Memory B cell (primary cell): Measurements from ENCODE around the gene SLC22A2.

ENCODE experiments used
- ATAC-seq: fragments of 150-1000 bp; cut with Tn5 transposase; 2 replicates; pipeline ENCODE4 v1.10.0; 2021; ENCODE audit warnings: low read depth, mild to moderate bottlenecking, moderate library complexity
- DNase-seq, 2 donors: peaks; one replicate each; pipeline ENCODE4 v3.0.0; 2022; ENCODE audit warnings: low spot score in 2 of 2
- H3K27ac Mint-ChIP-seq: one replicate; pipeline ENCODE4 v1.8.0; 2022; ENCODE audit warnings: mild to moderate bottlenecking, moderate library complexity, mixed read lengths
- H3K27me3 Mint-ChIP-seq: one replicate; pipeline ENCODE4 v1.8.0; 2022; ENCODE audit warnings: mixed read lengths
- H3K36me3 Mint-ChIP-seq: one replicate; pipeline ENCODE4 v1.8.0; 2022; ENCODE audit warnings: mild to moderate bottlenecking, mixed read lengths
- H3K4me1 Mint-ChIP-seq: one replicate; pipeline ENCODE4 v1.8.0; 2022; ENCODE audit warnings: mixed read lengths
- H3K4me3 Mint-ChIP-seq: one replicate; pipeline ENCODE4 v1.8.0; 2022; ENCODE audit warnings: mild to moderate bottlenecking, moderate library complexity, mixed read lengths
- H3K9me3 Mint-ChIP-seq: one replicate; pipeline ENCODE4 v1.8.0; 2022; ENCODE audit warnings: mixed read lengths

SLC22A2 gene

DNA sequence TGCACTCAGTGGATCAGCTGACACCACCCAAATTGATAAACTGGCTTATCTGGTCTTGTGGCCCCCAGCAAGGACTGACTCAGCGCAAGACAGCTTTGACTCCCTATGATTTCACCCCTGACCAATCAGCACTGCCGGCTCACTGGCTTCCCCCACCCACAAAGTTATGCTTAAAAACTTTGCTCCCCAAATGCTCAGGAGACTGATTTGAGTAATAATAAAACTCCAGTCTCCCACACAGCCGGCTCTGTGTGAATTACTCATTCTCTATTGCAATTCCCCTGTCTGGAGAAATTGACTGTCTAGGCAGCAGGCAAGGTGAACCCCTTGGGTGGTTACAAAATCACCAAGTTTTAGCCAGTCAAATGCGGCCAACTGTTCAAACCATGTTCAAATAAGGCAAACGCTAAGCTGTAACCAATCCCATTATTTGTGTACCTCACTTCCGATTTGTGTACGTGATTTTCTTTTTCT lies 32.5 kb downstream of the SLC22A2 start:
- no peaks in the 10 kb centered on the region for H3K4me1 Mint-ChIP-seq
- H3K27ac Mint-ChIP-seq: no peak overlapping the region
- peaks cover 8% of the 10 kb centered on the region for H3K27me3 Mint-ChIP-seq
- peaks cover 6% of the 10 kb centered on the region for H3K9me3 Mint-ChIP-seq
- ATAC-seq: no peak
- no peak for DNase-seq
- H3K36me3 Mint-ChIP-seq: peaks cover 4% of the 10 kb centered on the region
- no peak overlapping the region for H3K4me3 Mint-ChIP-seq

DNA sequence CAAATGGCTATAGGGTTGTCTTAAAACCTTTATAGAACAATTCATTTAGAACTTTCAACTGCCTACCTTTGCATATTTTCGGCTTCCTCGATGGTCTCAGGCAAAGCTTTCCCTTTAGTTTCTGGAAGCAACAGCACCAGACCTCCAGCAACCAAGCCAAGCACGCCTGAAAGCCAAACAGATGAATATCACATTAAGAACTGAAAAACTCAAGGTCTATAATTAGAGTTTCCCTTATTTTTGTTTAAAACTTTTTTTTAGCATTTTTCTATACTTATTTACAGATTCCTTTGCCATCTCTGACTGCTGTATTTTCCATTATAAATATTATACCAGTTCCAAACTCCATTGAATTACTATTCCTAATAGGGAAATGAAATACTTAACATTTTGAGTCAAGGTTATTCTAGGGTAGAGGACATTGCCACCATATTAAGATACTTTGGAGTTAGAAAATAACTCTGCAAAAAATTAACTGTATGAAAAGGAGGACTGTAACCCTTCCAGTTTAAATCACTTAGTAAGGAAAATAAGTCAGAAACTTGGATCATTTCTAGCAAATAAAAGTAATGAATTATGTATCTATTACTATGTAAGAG lies 33.9 kb downstream of the SLC22A2 start:
- peaks cover 2% of the 10 kb centered on the region for H3K36me3 Mint-ChIP-seq
- no peak overlapping the region for H3K4me3 Mint-ChIP-seq
- DNase-seq (no peak), ATAC-seq (no peak)
- H3K27me3 Mint-ChIP-seq: peaks cover 5% of the 10 kb centered on the region
- no peak overlapping the region for H3K27ac Mint-ChIP-seq
- no peaks in the 10 kb centered on the region for H3K4me1 Mint-ChIP-seq
- H3K9me3 Mint-ChIP-seq: peaks cover 5% of the 10 kb centered on the region

DNA sequence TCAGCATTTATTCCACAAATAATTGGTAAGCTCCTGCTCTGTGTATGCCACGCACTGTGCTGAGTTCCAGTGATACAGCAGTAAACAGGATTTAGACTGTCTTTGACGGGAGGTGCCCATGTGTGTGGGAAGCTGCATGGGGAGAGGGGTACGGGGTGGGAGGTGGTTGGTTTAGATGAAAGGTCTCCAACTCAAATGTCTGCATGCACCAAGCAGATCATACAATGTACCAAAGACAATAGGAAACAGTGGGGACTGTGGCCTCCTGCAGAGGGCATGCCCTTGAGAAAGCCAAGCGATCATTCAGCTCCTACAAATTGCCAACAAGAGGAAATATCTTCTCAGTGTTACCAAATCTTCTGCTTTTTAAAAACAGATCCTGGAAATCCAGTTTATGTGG lies 36.1 kb downstream of the SLC22A2 start:
- ATAC-seq (no peak), DNase-seq (no peak)
- peaks cover 5% of the 10 kb centered on the region for H3K27me3 Mint-ChIP-seq
- peaks cover 3% of the 10 kb centered on the region for H3K4me1 Mint-ChIP-seq
- no peaks in the 10 kb centered on the region for H3K36me3 Mint-ChIP-seq
- H3K27ac Mint-ChIP-seq: no peak overlapping the region
- no peak overlapping the region for H3K4me3 Mint-ChIP-seq
- H3K9me3 Mint-ChIP-seq: peaks cover 9% of the 10 kb centered on the region

DNA sequence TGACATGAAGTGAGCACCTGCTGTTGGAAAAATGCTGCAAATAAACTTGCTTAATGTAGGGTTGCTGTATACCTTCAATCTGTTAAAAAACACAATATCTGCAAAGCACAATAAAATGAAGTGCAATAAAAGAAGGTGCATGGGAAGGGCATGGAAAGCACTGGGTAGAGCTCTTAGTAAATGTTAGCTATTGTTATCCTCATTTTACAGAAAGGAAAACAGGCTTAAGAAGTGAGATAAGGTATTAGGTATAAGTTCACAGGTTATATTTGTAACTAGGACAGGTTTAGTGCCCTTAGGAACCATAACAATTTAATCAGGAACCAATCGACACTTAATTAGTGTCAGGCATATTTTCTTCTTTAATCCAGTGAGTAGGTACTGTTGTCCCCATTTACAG lies 36.7 kb downstream of the SLC22A2 start:
- DNase-seq (no peak), ATAC-seq (no peak)
- H3K4me1 Mint-ChIP-seq: peaks cover 3% of the 10 kb centered on the region
- H3K27me3 Mint-ChIP-seq: peaks cover 5% of the 10 kb centered on the region
- H3K4me3 Mint-ChIP-seq: no peak overlapping the region
- no peak overlapping the region for H3K27ac Mint-ChIP-seq
- no peaks in the 10 kb centered on the region for H3K36me3 Mint-ChIP-seq
- H3K9me3 Mint-ChIP-seq: peaks cover 9% of the 10 kb centered on the region

DNA sequence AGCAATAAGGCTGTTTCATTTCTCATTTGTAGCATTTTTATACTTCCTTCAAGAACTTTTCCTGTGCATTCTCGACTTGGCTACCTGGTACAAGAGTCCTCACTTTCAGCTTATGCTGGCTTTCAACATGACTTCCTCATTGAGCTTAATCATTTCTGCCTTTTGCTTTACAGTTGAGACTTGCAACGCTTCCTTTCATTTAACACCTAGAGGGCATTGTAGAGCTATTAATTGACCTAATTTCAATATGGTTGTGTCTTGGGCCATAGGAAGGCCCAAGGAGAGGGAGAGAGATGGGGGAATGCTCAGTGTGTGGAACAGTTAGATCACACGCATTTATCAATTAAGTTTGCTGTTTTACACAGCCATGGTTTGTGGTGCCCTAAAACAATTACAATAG lies 37.2 kb downstream of the SLC22A2 start:
- no peak for ATAC-seq
- Mint-ChIP-seq H3K27me3 (peaks cover 5% of the 10 kb centered on the region), H3K4me1 (peaks cover 3% of the 10 kb centered on the region), H3K36me3 (no peaks in the 10 kb centered on the region), H3K9me3 (peaks cover 9% of the 10 kb centered on the region), H3K27ac (no peak overlapping the region), H3K4me3 (no peak overlapping the region)
- no peak for DNase-seq

DNA sequence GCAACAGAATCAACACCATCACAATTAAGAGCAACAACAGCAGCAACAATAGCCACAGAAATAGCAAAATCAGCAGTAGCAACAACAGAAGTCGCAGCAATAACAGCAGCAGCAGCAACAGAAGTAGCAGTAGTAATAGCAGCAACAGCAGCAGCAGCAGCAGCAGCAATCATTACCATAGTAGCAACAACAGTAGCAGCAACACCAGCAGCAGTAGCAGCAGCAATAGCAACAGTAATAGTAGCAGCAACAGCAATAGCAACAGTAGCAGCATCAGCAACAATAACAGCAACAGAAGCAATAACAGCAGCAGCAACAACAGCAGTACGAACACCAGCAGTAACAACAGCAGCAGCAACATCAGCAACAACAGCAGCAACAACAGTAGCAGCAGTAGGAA lies 39.8 kb downstream of the SLC22A2 start:
- DNase-seq (no peak), ATAC-seq (no peak)
- Mint-ChIP-seq H3K27me3 (peaks cover 17% of the 10 kb centered on the region), H3K4me1 (peaks cover 3% of the 10 kb centered on the region), H3K36me3 (no peaks in the 10 kb centered on the region), H3K27ac (no peak overlapping the region), H3K9me3 (peaks cover 9% of the 10 kb centered on the region), H3K4me3 (no peak overlapping the region)

DNA sequence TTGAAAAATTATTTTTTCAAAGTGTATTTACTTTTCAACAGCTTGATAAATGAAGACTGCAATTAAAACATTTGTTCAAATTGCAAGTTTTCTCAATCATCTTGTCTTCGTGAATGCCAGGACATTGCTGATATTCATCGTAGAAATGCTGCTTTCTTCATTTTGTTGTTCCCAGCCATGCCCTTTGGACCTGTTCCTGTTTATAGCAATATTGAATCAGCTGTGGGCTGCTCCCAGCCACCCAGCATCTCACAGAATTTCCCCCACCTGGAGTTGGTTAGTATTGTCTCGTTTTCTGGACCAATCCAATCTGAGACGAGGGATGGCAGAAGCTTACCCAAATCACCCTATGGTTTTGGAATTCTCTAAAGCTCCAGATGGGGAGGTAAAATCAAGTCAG lies 40.8 kb downstream of the SLC22A2 start:
- H3K4me3 Mint-ChIP-seq: no peak overlapping the region
- peaks cover 21% of the 10 kb centered on the region for H3K27me3 Mint-ChIP-seq

DNA sequence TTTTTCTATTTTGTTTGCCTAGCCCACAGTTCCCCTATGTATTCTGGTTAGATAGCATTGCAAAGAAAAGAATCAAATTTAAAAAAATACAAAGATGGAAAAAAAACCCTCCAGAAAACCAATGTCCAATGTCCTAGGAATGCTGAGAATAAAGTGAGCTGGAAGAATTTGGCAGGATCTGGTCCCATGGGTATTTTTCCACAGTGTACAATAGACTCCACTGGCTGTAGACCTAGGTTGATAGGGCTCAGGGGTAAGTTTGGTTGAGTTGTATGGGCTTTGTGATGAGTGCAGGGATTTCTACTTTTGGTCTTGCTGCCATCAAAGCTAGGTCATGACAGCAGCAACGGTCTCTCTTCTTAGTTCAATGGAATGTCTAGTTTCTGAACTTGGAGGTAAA lies 41.5 kb downstream of the SLC22A2 start:
- Mint-ChIP-seq H3K4me3 (no peak overlapping the region), H3K9me3 (peaks cover 9% of the 10 kb centered on the region), H3K27ac (no peak overlapping the region), H3K4me1 (peaks cover 3% of the 10 kb centered on the region), H3K27me3 (peaks cover 23% of the 10 kb centered on the region), H3K36me3 (no peaks in the 10 kb centered on the region)
- ATAC-seq (no peak), DNase-seq (no peak)

More for the DNA sequence above, 40.8 kb downstream of the SLC22A2 start:
- DNase-seq (no peak), ATAC-seq (no peak)
- peaks cover 9% of the 10 kb centered on the region for H3K9me3 Mint-ChIP-seq
- H3K4me1 Mint-ChIP-seq: peaks cover 3% of the 10 kb centered on the region
- no peaks in the 10 kb centered on the region for H3K36me3 Mint-ChIP-seq
- H3K27ac Mint-ChIP-seq: no peak overlapping the region

DNA sequence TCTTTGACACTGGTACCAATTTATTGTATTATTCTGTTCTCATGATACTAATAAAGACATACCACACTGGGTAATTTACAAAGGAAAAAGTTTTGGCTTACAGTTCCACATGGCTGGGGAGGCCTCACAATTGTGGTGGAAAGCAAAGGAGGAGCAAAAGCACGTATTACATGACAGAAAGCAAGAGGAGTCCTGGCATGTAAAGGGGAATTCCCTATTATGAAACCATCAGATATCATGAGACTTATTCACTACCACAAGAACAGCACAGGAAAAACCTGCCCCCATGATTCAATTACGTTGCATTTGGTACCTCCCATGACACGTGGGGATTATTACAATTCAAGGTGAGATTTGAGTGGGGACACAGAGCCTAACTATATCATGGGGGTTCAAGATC lies 43.4 kb downstream of the SLC22A2 start:
- peaks cover 23% of the 10 kb centered on the region for H3K27me3 Mint-ChIP-seq
- H3K27ac Mint-ChIP-seq: no peak overlapping the region
- DNase-seq: no peak
- peaks cover 3% of the 10 kb centered on the region for H3K36me3 Mint-ChIP-seq
- ATAC-seq: no peak
- peaks cover 3% of the 10 kb centered on the region for H3K4me1 Mint-ChIP-seq
- H3K4me3 Mint-ChIP-seq: no peak overlapping the region
- H3K9me3 Mint-ChIP-seq: peaks cover 11% of the 10 kb centered on the region

DNA sequence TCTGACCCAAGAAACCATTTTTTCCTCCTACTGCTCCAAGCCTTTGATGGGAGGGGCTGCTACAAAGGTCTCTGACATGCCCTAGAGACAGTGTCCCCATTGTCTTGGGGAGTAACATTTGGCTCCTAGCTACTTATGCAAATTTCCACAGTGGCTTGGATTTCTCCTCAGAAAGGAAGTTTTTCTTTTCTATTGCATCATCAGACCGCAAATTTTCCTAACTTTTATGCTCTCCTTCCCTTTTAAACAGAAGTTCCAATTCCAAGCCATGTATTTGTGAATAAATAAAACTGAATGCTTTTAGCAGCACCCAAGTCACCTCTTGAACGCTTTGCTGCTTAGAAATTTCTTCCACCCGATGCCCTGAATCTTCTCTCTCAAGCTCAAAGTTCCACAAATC lies 51.0 kb downstream of the SLC22A2 start:
- no peak overlapping the region for H3K27ac Mint-ChIP-seq
- peaks cover 3% of the 10 kb centered on the region for H3K36me3 Mint-ChIP-seq
- DNase-seq (no peak), ATAC-seq (no peak)
- no peaks in the 10 kb centered on the region for H3K4me1 Mint-ChIP-seq
- H3K4me3 Mint-ChIP-seq: no peak overlapping the region
- H3K9me3 Mint-ChIP-seq: peaks cover 7% of the 10 kb centered on the region
- H3K27me3 Mint-ChIP-seq: peaks cover under 1% of the 10 kb centered on the region

DNA sequence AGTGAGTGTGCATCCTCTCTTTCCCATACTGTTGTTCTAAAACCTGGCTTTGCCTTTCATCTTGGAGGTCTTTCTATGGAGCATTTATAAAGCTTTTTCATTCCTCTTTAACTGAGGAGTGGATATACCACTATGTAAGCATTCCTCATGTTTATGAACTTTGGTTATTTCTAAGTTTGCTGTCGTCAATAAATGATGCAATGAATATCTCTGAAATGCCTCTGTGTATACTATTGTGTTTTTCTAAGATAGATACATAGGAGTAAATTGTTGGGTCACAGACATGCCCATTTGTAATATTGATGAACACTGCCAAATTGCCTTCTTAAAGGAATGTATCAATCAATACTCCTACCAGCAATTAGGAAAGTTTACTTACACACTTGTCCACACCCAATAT lies 53.9 kb downstream of the SLC22A2 start:
- H3K9me3 Mint-ChIP-seq: peaks cover 4% of the 10 kb centered on the region
- no peaks in the 10 kb centered on the region for H3K36me3 Mint-ChIP-seq
- DNase-seq (no peak), ATAC-seq (no peak)
- H3K4me3 Mint-ChIP-seq: no peak overlapping the region
- H3K27me3 Mint-ChIP-seq: peaks cover 6% of the 10 kb centered on the region
- no peak overlapping the region for H3K27ac Mint-ChIP-seq
- no peaks in the 10 kb centered on the region for H3K4me1 Mint-ChIP-seq

DNA sequence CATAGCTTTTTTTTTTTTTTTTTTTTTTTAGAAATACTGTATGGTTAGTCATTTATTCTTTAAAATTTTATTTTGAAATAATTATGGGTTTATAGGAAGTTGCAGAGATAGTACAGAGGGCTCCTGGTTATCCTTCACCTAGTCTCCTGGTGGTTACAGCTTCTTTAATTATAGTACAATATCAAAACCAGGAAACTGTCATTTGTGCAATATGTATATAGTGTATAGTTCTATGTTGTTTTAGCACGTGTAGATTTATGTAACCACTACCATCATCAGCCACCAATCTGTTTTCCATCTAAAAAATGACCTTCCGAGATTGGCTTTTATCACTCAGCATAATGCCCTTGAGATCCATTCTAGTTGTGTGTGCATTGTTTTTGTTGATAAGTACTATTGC lies 54.7 kb downstream of the SLC22A2 start:
- H3K36me3 Mint-ChIP-seq: no peaks in the 10 kb centered on the region
- no peak overlapping the region for H3K4me3 Mint-ChIP-seq
- DNase-seq (no peak), ATAC-seq (no peak)
- no peak overlapping the region for H3K27ac Mint-ChIP-seq
- H3K9me3 Mint-ChIP-seq: peaks cover 4% of the 10 kb centered on the region
- no peaks in the 10 kb centered on the region for H3K4me1 Mint-ChIP-seq
- peaks cover 6% of the 10 kb centered on the region for H3K27me3 Mint-ChIP-seq

DNA sequence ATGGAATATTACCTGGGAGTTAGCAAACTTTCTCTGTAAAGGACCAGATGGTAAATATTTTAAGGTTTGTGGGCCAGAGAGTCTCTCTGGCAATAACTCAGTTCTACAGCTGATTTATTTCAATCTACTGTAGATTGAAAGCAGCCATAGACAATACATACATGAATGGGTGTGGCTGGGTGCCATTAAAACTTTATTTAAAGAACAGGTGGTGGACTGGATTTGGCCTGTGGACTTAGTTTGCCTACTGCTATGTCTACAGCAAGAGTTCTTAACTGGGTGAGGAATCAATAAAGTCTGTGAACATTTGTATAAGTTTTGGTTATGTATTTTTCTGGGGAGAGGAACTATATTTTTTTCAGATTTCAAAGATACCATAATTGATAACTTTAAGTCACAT lies 55.1 kb downstream of the SLC22A2 start:
- no peak for DNase-seq
- H3K9me3 Mint-ChIP-seq: peaks cover 4% of the 10 kb centered on the region
- no peaks in the 10 kb centered on the region for H3K36me3 Mint-ChIP-seq
- ATAC-seq: no peak
- peaks cover 6% of the 10 kb centered on the region for H3K27me3 Mint-ChIP-seq
- H3K27ac Mint-ChIP-seq: no peak overlapping the region
- no peaks in the 10 kb centered on the region for H3K4me1 Mint-ChIP-seq
- H3K4me3 Mint-ChIP-seq: no peak overlapping the region

DNA sequence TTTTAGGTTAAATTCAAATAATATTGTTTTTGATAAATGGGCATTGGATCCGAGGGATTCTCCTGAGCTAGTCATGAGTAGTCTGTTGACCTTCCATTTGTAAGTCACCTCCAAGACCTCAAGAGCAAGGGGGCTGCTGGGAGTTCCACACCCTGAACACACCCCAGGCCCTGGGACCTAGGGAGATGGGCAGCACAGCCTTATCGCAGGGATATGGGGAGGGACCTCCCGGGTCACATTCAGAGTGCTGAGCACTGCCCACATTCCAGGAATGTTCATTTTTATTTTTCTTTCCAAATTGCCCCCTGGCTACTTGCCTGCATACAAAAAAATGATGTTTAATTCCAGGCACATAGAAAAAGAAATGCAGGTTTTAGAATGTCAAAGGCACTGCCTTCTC lies 55.5 kb downstream of the SLC22A2 start:
- H3K27me3 Mint-ChIP-seq: peaks cover 6% of the 10 kb centered on the region
- no peak for ATAC-seq
- no peak for DNase-seq

DNA sequence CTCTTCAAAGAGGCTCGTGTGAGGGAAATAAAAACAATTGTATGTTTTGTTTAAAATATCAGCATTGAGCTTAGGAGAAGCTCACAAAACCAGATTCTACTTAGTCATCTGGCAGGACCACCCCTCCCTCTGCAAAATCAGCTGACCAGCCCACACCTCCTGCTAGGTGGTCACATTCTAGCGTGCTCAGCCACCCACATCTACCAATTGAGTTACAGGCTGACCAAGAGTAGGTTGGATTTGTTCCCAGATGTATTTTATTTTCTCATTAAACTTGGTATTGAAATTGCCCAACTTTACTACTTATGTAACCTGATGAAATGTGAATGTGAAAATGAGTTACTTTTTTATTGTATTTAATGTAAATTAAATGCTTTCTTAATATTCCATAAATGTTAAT lies 56.2 kb downstream of the SLC22A2 start:
- Mint-ChIP-seq H3K4me1 (no peaks in the 10 kb centered on the region), H3K27me3 (peaks cover 6% of the 10 kb centered on the region), H3K27ac (no peak overlapping the region), H3K9me3 (peaks cover 3% of the 10 kb centered on the region), H3K4me3 (no peak overlapping the region), H3K36me3 (no peaks in the 10 kb centered on the region)
- no peak for DNase-seq
- no peak for ATAC-seq

More for the DNA sequence above, 55.5 kb downstream of the SLC22A2 start:
- H3K9me3 Mint-ChIP-seq: peaks cover 3% of the 10 kb centered on the region
- H3K4me1 Mint-ChIP-seq: no peaks in the 10 kb centered on the region
- no peak overlapping the region for H3K27ac Mint-ChIP-seq
- H3K36me3 Mint-ChIP-seq: no peaks in the 10 kb centered on the region
- no peak overlapping the region for H3K4me3 Mint-ChIP-seq
